OCI-LY1 (cell line): ENCODE measurements around the gene NCCRP1.

Experiments used
- H2AFZ ChIP-seq: fragments of 200-600 bp; sonication (generic), shearing (Covaris generic); 2 replicates; pipeline ENCODE4 v1.6.0; 2014; ENCODE audit warnings: antibody characterized with exemption, mild to moderate bottlenecking, low read length
- H3F3A ChIP-seq: fragments of 200-600 bp; sonication (generic), shearing (Covaris generic); 2 replicates; pipeline ENCODE4 v1.6.0; 2014; ENCODE audit warnings: mild to moderate bottlenecking, antibody characterized with exemption, low read length, moderate library complexity; ENCODE audit not compliant: insufficient read depth
- H3K27ac ChIP-seq: fragments of 200-600 bp; sonication (generic); 2 replicates; pipeline ENCODE4 v1.5.1; 2014; ENCODE audit warnings: low read length, mixed run types, mild to moderate bottlenecking, low read depth; ENCODE audit not compliant: poor library complexity, severe bottlenecking
- H3K27me3 ChIP-seq: fragments of 200-600 bp; sonication (generic); 2 replicates; pipeline ENCODE4 v1.6.0; 2014; ENCODE audit warnings: antibody characterized with exemption, mild to moderate bottlenecking, low read length, moderate library complexity; ENCODE audit not compliant: insufficient read depth
- H3K36me3 ChIP-seq: fragments of 200-600 bp; sonication (generic); 2 replicates; pipeline ENCODE4 v1.6.1; 2014; ENCODE audit warnings: mild to moderate bottlenecking, antibody characterized with exemption, low read length, moderate library complexity, mixed read lengths; ENCODE audit not compliant: insufficient read depth
- H3K4me1 ChIP-seq: fragments of 200-600 bp; sonication (generic); 2 replicates; pipeline ENCODE4 v1.5.1; 2014; ENCODE audit warnings: mild to moderate bottlenecking, low read length, moderate library complexity; ENCODE audit not compliant: insufficient read depth, severe bottlenecking
- H3K4me2 ChIP-seq: fragments of 200-600 bp; sonication (generic), shearing (Covaris generic); 2 replicates; pipeline ENCODE4 v1.6.1; 2014; ENCODE audit warnings: low read length
- H3K4me3 ChIP-seq: fragments of 200-600 bp; sonication (generic); 2 replicates; pipeline ENCODE4 v1.5.1; 2014; ENCODE audit warnings: low read length, low read depth, mild to moderate bottlenecking, mixed read lengths; ENCODE audit not compliant: poor library complexity, severe bottlenecking
- H3K79me2 ChIP-seq: fragments of 200-600 bp; shearing (Covaris generic); 2 replicates; pipeline ENCODE4 v1.6.1; 2016; ENCODE audit warnings: mixed run types, low read length, mixed read lengths; ENCODE audit not compliant: insufficient read depth
- H3K9ac ChIP-seq: fragments of 200-600 bp; sonication (generic), shearing (Covaris generic); 2 replicates; pipeline ENCODE4 v1.6.1; 2014; ENCODE audit warnings: mild to moderate bottlenecking, low read length, mixed read lengths
- H3K9me2 ChIP-seq: fragments of 200-600 bp; sonication (generic), shearing (Covaris generic); 2 replicates; pipeline ENCODE4 v1.6.1; 2014; ENCODE audit warnings: low read depth, mild to moderate bottlenecking, low read length, mixed read lengths
- H3K9me3 ChIP-seq: fragments of 200-600 bp; shearing (Covaris generic); 2 replicates; pipeline ENCODE4 v1.6.1; 2014; ENCODE audit warnings: low read length, mixed read lengths
- H4K20me1 ChIP-seq: fragments of 200-600 bp; sonication (generic), shearing (Covaris generic); 2 replicates; pipeline ENCODE4 v1.6.0; 2016; ENCODE audit warnings: mild to moderate bottlenecking, low read length; ENCODE audit not compliant: insufficient read depth
- EZH2 ChIP-seq: fragments of 200-600 bp; sonication (generic), shearing (Covaris generic); IDR thresholded peaks from 2 replicates; pipeline ENCODE4 v1.8.0; 2017; ENCODE audit warnings: borderline replicate concordance, mixed run types, mild to moderate bottlenecking, antibody characterized with exemption, low read length, moderate library complexity, mixed read lengths
- TF ChIP-seq, protein P1 (sequence below): fragments of 200-600 bp; sonication (generic), shearing (Covaris generic); IDR thresholded peaks from 2 replicates; pipeline ENCODE4 v1.5.1; 2017; ENCODE audit warnings: mild to moderate bottlenecking, antibody characterized with exemption, low read length, moderate library complexity, mixed read lengths

Gene NCCRP1

DNA sequence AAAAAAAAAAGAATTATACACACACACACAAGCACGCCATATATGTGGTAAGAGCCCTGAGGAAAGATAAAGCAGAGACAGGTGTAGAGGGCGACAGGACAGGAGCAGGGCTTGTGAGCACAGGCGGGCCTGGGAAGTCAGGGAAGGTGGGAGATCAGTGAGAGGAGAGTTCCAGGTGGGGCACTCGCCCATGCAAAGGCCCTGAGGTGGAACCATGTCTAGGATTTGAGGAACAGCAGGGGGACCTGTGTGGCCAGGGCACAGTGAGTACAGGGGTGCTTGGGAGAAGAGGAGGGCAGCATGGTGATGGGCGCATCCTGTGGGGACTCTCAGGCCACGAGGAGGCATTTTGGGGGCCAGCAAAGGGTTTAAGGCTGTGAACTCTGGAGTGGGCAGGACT, 32.5 kb upstream of the NCCRP1 start:
- no peak overlapping the region for H3K4me2 ChIP-seq
- H2AFZ ChIP-seq = no peak overlapping the region
- no peaks in the 10 kb centered on the region for H3F3A ChIP-seq
- no peaks in the 10 kb centered on the region for H3K79me2 ChIP-seq
- no peaks in the 10 kb centered on the region for H3K9me2 ChIP-seq
- no peaks in the 10 kb centered on the region for H3K9me3 ChIP-seq
- no peak overlapping the region for H3K27ac ChIP-seq
- H3K36me3 ChIP-seq = no peaks in the 10 kb centered on the region
- H3K27me3 ChIP-seq = no peaks in the 10 kb centered on the region
- H3K9ac ChIP-seq = no peak overlapping the region
- no peaks in the 10 kb centered on the region for H4K20me1 ChIP-seq
- no peak overlapping the region for H3K4me3 ChIP-seq
- no peaks in the 10 kb centered on the region for H3K4me1 ChIP-seq
- TF ChIP-seq EZH2 = no peak

DNA sequence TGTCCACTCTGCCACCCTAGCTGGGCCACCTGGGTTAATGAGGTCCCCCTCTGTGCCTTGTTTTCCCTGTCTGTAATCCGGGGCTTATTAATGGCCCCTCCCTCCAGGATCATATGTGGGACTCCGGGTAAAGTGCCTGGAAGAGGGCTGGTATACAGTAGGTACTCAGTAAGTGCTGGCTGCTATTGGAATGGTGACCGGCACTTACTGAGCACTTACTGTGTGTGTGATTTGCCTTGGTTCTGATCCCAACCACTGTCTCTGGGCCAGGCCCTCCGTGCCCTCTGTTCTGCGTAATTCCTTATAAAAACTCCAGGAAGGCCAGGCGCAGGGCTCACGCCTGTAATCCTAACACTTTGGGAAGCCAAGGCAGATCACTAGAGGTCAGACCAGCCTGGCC, 30.9 kb upstream of the NCCRP1 start:
- Histone ChIP-seq H2AFZ (no peak overlapping the region), H3K4me2 (no peak overlapping the region), H3K27me3 (no peaks in the 10 kb centered on the region), H4K20me1 (no peaks in the 10 kb centered on the region), H3K4me3 (no peak overlapping the region), H3K9me3 (no peaks in the 10 kb centered on the region), H3K9me2 (no peaks in the 10 kb centered on the region), H3K36me3 (no peaks in the 10 kb centered on the region), H3K9ac (no peak overlapping the region), H3K4me1 (no peaks in the 10 kb centered on the region), H3K79me2 (no peaks in the 10 kb centered on the region), H3F3A (no peaks in the 10 kb centered on the region), H3K27ac (no peak overlapping the region)
- TF ChIP-seq, protein P1, sequence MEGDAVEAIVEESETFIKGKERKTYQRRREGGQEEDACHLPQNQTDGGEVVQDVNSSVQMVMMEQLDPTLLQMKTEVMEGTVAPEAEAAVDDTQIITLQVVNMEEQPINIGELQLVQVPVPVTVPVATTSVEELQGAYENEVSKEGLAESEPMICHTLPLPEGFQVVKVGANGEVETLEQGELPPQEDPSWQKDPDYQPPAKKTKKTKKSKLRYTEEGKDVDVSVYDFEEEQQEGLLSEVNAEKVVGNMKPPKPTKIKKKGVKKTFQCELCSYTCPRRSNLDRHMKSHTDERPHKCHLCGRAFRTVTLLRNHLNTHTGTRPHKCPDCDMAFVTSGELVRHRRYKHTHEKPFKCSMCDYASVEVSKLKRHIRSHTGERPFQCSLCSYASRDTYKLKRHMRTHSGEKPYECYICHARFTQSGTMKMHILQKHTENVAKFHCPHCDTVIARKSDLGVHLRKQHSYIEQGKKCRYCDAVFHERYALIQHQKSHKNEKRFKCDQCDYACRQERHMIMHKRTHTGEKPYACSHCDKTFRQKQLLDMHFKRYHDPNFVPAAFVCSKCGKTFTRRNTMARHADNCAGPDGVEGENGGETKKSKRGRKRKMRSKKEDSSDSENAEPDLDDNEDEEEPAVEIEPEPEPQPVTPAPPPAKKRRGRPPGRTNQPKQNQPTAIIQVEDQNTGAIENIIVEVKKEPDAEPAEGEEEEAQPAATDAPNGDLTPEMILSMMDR = no peak
- no peak for TF ChIP-seq EZH2

GRCh38 chr19:39166571-39167391, 30.0 kb upstream of the NCCRP1 start:
- no peaks in the 10 kb centered on the region for H3K36me3 ChIP-seq
- H3K9ac ChIP-seq = no peak overlapping the region
- no peaks in the 10 kb centered on the region for H3K9me3 ChIP-seq
- H4K20me1 ChIP-seq = no peaks in the 10 kb centered on the region
- no peak overlapping the region for H3K27ac ChIP-seq
- no peak overlapping the region for H3K4me2 ChIP-seq
- H3K79me2 ChIP-seq = no peaks in the 10 kb centered on the region
- no peak overlapping the region for H2AFZ ChIP-seq
- no peaks in the 10 kb centered on the region for H3F3A ChIP-seq
- H3K9me2 ChIP-seq = no peaks in the 10 kb centered on the region
- TF ChIP-seq EZH2 = no peak
- TF ChIP-seq, protein P1 = no peak
- H3K27me3 ChIP-seq = no peaks in the 10 kb centered on the region
- no peaks in the 10 kb centered on the region for H3K4me1 ChIP-seq
- no peak overlapping the region for H3K4me3 ChIP-seq
